HG03571 (cell line): Measurements from ENCODE around the gene LUZP2.

ENCODE experiments used
- ATAC-seq: cut with Tn5 transposase; IDR thresholded peaks from one replicate; pipeline ENCODE4 v1.9.1; 2021; ENCODE audit not compliant: unreplicated experiment

LUZP2 gene

GRCh38 chr11:24560324-24560723, 63.5 kb downstream of the LUZP2 start:
- ATAC-seq = no peak

GRCh38 chr11:24567380-24567779, 70.5 kb downstream of the LUZP2 start:
- ATAC-seq = no peak

GRCh38 chr11:24572376-24572775, 75.5 kb downstream of the LUZP2 start:
- ATAC-seq = no peak

GRCh38 chr11:24574461-24574860, 77.6 kb downstream of the LUZP2 start:
- no peak for ATAC-seq

GRCh38 chr11:24575392-24575791, 78.5 kb downstream of the LUZP2 start:
- no peak for ATAC-seq

GRCh38 chr11:24585192-24585591, 88.3 kb downstream of the LUZP2 start:
- no peak for ATAC-seq

GRCh38 chr11:24587635-24588034, 90.8 kb downstream of the LUZP2 start:
- no peak for ATAC-seq

- ATAC-seq = no peak
Measured at GRCh38 chr11:24588081-24588480, 91.2 kb downstream of the LUZP2 start.

GRCh38 chr11:24589064-24589463, 92.2 kb downstream of the LUZP2 start:
- ATAC-seq = no peak

- ATAC-seq = no peak
Measured at GRCh38 chr11:24591283-24591682, 94.4 kb downstream of the LUZP2 start.

GRCh38 chr11:24592360-24592759, 95.5 kb downstream of the LUZP2 start:
- ATAC-seq = no peak

GRCh38 chr11:24593332-24593731, 96.5 kb downstream of the LUZP2 start:
- no peak for ATAC-seq

- no peak for ATAC-seq
Measured at GRCh38 chr11:24594401-24594800, 97.5 kb downstream of the LUZP2 start.

GRCh38 chr11:24598641-24599040, 101.8 kb downstream of the LUZP2 start:
- ATAC-seq = no peak

- no peak for ATAC-seq
Measured at GRCh38 chr11:24609192-24610119, 112.6 kb downstream of the LUZP2 start.

GRCh38 chr11:24615451-24616160, 118.8 kb downstream of the LUZP2 start:
- no peak for ATAC-seq

- no peak for ATAC-seq
Measured at GRCh38 chr11:24617856-24618255, 121.0 kb downstream of the LUZP2 start.

GRCh38 chr11:24619900-24620299, 123.0 kb downstream of the LUZP2 start:
- ATAC-seq = no peak

- ATAC-seq = no peak
Measured at GRCh38 chr11:24622262-24622661, 125.4 kb downstream of the LUZP2 start.

- ATAC-seq = no peak
Measured at GRCh38 chr11:24623121-24623520, 126.3 kb downstream of the LUZP2 start.

GRCh38 chr11:24624432-24624831, 127.6 kb downstream of the LUZP2 start:
- ATAC-seq = no peak

GRCh38 chr11:24625975-24626374, 129.1 kb downstream of the LUZP2 start:
- no peak for ATAC-seq
